ENCODE measurements around the gene IPO8.

The IPO8 gene

DNA sequence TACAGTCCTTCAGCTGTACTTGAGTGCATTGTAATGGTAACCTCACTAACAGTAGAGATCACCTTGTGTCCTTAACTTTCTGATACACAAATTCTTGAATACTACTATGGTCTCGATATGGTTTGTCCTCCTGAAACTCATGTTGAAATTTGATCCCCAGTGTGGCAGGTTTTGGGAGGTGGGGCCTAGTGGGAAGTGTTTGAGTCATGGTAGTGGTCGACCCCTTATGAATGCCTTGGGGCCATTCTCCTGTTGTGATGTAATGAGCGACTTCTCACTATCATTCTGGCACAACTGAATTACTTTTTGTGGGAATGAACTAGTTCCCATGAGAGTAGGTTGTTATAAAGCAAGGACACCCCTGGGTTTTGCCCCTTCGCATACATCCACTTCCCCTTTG is 52.3 kb downstream of the IPO8 start:
- Histone ChIP-seq H3K9ac (ENCODE audit: low read depth, low read length, poor library complexity, severe bottlenecking) (no peak overlapping the region), H4K20me1 (ENCODE audit: insufficient read depth, low read length, poor library complexity, severe bottlenecking) (no peaks in the 10 kb centered on the region), H3K27me3 (ENCODE audit: insufficient read depth, low read length, poor library complexity, severe bottlenecking) (no peaks in the 10 kb centered on the region), H3K36me3 (ENCODE audit: insufficient read depth, low read length) (peaks cover 14% of the 10 kb centered on the region; the same call in 1 of the 2 replicates), H3K79me2 (ENCODE audit: insufficient read depth, low read length) (no peaks in the 10 kb centered on the region), H3F3A (ENCODE audit: low read depth) (no peaks in the 10 kb centered on the region), H3K4me1 (ENCODE audit: insufficient read depth, low read length, poor library complexity, severe bottlenecking) (no peaks in the 10 kb centered on the region), H3K9me2 (replicated peaks; ENCODE audit: low read depth, low read length) (no peaks in the 10 kb centered on the region), H3K9me3 (ENCODE audit: insufficient read depth, low read depth, low read length) (no peaks in the 10 kb centered on the region), H3K4me3 (ENCODE audit: low read length, poor library complexity, severe bottlenecking) (no peak overlapping the region), H3K4me2 (ENCODE audit: low read depth, low read length, poor library complexity, severe bottlenecking) (no peak overlapping the region), H2AFZ (ENCODE audit: low read length) (no peak overlapping the region)
- TF ChIP-seq, protein P1, sequence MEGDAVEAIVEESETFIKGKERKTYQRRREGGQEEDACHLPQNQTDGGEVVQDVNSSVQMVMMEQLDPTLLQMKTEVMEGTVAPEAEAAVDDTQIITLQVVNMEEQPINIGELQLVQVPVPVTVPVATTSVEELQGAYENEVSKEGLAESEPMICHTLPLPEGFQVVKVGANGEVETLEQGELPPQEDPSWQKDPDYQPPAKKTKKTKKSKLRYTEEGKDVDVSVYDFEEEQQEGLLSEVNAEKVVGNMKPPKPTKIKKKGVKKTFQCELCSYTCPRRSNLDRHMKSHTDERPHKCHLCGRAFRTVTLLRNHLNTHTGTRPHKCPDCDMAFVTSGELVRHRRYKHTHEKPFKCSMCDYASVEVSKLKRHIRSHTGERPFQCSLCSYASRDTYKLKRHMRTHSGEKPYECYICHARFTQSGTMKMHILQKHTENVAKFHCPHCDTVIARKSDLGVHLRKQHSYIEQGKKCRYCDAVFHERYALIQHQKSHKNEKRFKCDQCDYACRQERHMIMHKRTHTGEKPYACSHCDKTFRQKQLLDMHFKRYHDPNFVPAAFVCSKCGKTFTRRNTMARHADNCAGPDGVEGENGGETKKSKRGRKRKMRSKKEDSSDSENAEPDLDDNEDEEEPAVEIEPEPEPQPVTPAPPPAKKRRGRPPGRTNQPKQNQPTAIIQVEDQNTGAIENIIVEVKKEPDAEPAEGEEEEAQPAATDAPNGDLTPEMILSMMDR (conservative IDR thresholded peaks at IDR 0.05; ENCODE audit: low read length) = no peak
- TF ChIP-seq EZH2phosphoT487 (IDR thresholded peaks at IDR 0.05; ENCODE audit: borderline replicate concordance) = no peak

- Histone ChIP-seq H3K4me1 (ENCODE audit: insufficient read depth, low read length, poor library complexity, severe bottlenecking) (no peaks in the 10 kb centered on the region), H3K9me3 (ENCODE audit: insufficient read depth, low read depth, low read length) (no peaks in the 10 kb centered on the region), H3K79me2 (ENCODE audit: insufficient read depth, low read length) (no peaks in the 10 kb centered on the region), H3K9me2 (replicated peaks; ENCODE audit: low read depth, low read length) (no peaks in the 10 kb centered on the region), H4K20me1 (ENCODE audit: insufficient read depth, low read length, poor library complexity, severe bottlenecking) (no peaks in the 10 kb centered on the region), H3F3A (ENCODE audit: low read depth) (no peaks in the 10 kb centered on the region), H3K4me2 (ENCODE audit: low read depth, low read length, poor library complexity, severe bottlenecking) (no peak overlapping the region), H2AFZ (ENCODE audit: low read length) (no peak overlapping the region), H3K27me3 (ENCODE audit: insufficient read depth, low read length, poor library complexity, severe bottlenecking) (no peaks in the 10 kb centered on the region), H3K4me3 (ENCODE audit: low read length, poor library complexity, severe bottlenecking) (no peak overlapping the region), H3K36me3 (ENCODE audit: insufficient read depth, low read length) (peaks cover 36% of the 10 kb centered on the region; the same call in 1 of the 2 replicates), H3K9ac (ENCODE audit: low read depth, low read length, poor library complexity, severe bottlenecking) (no peak overlapping the region)
- TF ChIP-seq, protein P1 (conservative IDR thresholded peaks at IDR 0.05; ENCODE audit: low read length) = no peak
- no peak for TF ChIP-seq EZH2phosphoT487 (IDR thresholded peaks at IDR 0.05; ENCODE audit: borderline replicate concordance)
Observed at GRCh38 chr12:30640392-30640791, 55.3 kb downstream of the IPO8 start.

- no peak overlapping the region for H3K9ac ChIP-seq (ENCODE audit: low read depth, low read length, poor library complexity, severe bottlenecking)
- H4K20me1 ChIP-seq (ENCODE audit: insufficient read depth, low read length, poor library complexity, severe bottlenecking) = no peaks in the 10 kb centered on the region
- H3K4me1 ChIP-seq (ENCODE audit: insufficient read depth, low read length, poor library complexity, severe bottlenecking) = peaks cover 2% of the 10 kb centered on the region
- no peaks in the 10 kb centered on the region for H3K79me2 ChIP-seq (ENCODE audit: insufficient read depth, low read length)
- peaks cover 65% of the 10 kb centered on the region for H3K36me3 ChIP-seq (ENCODE audit: insufficient read depth, low read length)
- no peak overlapping the region for H3K4me3 ChIP-seq (ENCODE audit: low read length, poor library complexity, severe bottlenecking)
- no peaks in the 10 kb centered on the region for H3F3A ChIP-seq (ENCODE audit: low read depth)
- no peak overlapping the region for H3K4me2 ChIP-seq (ENCODE audit: low read depth, low read length, poor library complexity, severe bottlenecking)
- no peaks in the 10 kb centered on the region for H3K9me3 ChIP-seq (ENCODE audit: insufficient read depth, low read depth, low read length)
- H3K27me3 ChIP-seq (ENCODE audit: insufficient read depth, low read length, poor library complexity, severe bottlenecking) = no peaks in the 10 kb centered on the region
- no peak overlapping the region for H2AFZ ChIP-seq (ENCODE audit: low read length)
- H3K9me2 ChIP-seq (replicated peaks; ENCODE audit: low read depth, low read length) = no peaks in the 10 kb centered on the region
- no peak for TF ChIP-seq EZH2phosphoT487 (IDR thresholded peaks at IDR 0.05; ENCODE audit: borderline replicate concordance)
- TF ChIP-seq, protein P1 (conservative IDR thresholded peaks at IDR 0.05; ENCODE audit: low read length) = no peak
Observed at GRCh38 chr12:30635385-30635784, 60.3 kb downstream of the IPO8 start.
